ENCODE measurements around the gene PFDN6. TPM values are rescaled to one million over a fixed set of nuclear protein-coding genes. Genes with fewer than 3 reads are reported as not detected.

The PFDN6 gene
- total and polyA plus RNA-seq, 10 of the 15 experiments (the other 5 are each of a cell fraction or from before 2014, with no cell fraction given) = 3.1 to 168 (median 82.6) TPM

GRCh38 chr6:33248932-33249731 lies 40.3 kb upstream of the PFDN6 start (continued):
- TF ChIP-seq POLR2A (IDR thresholded peaks at IDR 0.05; ENCODE audit: low read depth, low read length) (peak; percentile 94), ZNF217 (IDR thresholded peaks at IDR 0.05) (no peak), CHD1 (IDR thresholded peaks at IDR 0.05; ENCODE audit: low read depth, low read length) (0 out of 2 replicates have a peak, but pooled peaks have one; percentile 45), CBFB (IDR thresholded peaks at IDR 0.05; ENCODE audit: low read depth) (no peak), NBN (IDR thresholded peaks at IDR 0.05) (no peak), SMC3 (IDR thresholded peaks at IDR 0.05; ENCODE audit: borderline replicate concordance, low read length) (no peak), HDGF (IDR thresholded peaks at IDR 0.05) (peak; percentile 96), POU2F2 (IDR thresholded peaks at IDR 0.05; ENCODE audit: borderline replicate concordance, low read depth, low read length) (peak; percentile 69; the same call in 2 of the 3 replicates), HCFC1 (IDR thresholded peaks at IDR 0.05; ENCODE audit: low read length) (peak; percentile 22; the same call in 1 of the 2 replicates), IRF5 (IDR thresholded peaks at IDR 0.05; ENCODE audit: borderline replicate concordance) (no peak), NR2C1 (IDR thresholded peaks at IDR 0.05) (no peak), CUX1 (IDR thresholded peaks at IDR 0.05; ENCODE audit: insufficient replicate concordance, low read depth, low read length) (no peak), REST (IDR thresholded peaks at IDR 0.05; ENCODE audit: low read depth, low read length) (no peak), CEBPZ (IDR thresholded peaks at IDR 0.05; ENCODE audit: low read depth, low read length) (no peak), RUNX3 (IDR thresholded peaks at IDR 0.05; ENCODE audit: low read length) (no peak; the same call in 1 of the 2 replicates), ZNF384 (IDR thresholded peaks at IDR 0.05; ENCODE audit: borderline replicate concordance, low read depth, low read length) (no peak), BCL11A (IDR thresholded peaks at IDR 0.05; ENCODE audit: low read depth, low read length) (no peak)
